OCI-LY3 (cell line): ENCODE data around the gene ZFAND3.

Experiments used
- CTCF ChIP-seq: fragments of 200-600, 300-600 bp; sonication (generic); IDR thresholded peaks from 2 replicates; pipeline ENCODE4 v1.5.1; 2014; ENCODE audit warnings: antibody characterized with exemption, low read length, low read depth
- EZH2phosphoT487 ChIP-seq: fragments of 200-600 bp; shearing (Covaris generic); IDR thresholded peaks from 2 replicates; pipeline ENCODE4 v1.6.1; 2018; ENCODE audit warnings: antibody characterized with exemption, mixed run types, low read depth

- no peak for TF ChIP-seq CTCF
- TF ChIP-seq EZH2phosphoT487 = no peak
These were observed 28.2 kb downstream of the ZFAND3 start for GRCh38 chr6:37847704-37848103.
